Stimulated activated CD4-positive, alpha-beta T cell treated with anti-CD3 and anti-CD28 coated beads, Interleukin-1b, Interleukin-23, amount 100 ng/mL, for 1 hour (primary cell): ENCODE results near the gene PTPRK.

Source experiments
- DNase-seq, 2 donors: peaks; one replicate each; pipeline ENCODE4 v3.0.0-alpha.2; 2020; ENCODE audit warnings: low read depth in 2 of 2

The PTPRK gene

DNA sequence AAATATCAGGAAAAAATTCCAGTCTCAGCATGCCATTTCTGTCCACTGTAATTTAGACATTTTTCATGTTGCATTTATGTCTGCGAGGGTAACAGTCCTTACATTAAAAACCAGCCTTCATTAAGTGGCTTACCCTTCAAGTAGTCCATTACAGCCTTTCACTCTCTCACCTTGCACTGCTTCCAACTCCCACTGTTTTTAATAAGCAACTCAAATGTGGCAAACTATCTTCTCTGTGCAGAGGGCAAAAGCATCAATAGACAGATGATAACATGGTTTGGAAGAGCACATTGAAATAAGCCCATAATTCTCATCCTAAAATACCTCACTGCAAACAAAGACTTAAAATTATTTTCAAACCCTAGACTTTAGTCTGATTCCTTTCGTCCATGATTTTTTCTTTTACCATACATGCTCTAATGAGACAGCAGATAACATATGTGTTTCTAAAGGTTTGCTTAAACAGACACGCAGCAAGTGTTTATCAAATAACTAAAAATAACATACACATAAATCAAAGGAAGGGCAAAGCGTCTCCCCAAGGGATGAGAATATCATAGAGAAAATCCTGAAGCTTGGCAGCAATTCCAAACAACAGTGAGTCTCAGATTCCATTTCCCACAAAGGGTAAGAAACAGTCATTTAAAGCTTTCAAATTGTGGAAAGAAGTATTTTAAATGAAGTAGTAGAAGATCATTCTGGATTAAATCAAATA, 130.4 kb downstream of the PTPRK start:
- no peak for DNase-seq

DNA sequence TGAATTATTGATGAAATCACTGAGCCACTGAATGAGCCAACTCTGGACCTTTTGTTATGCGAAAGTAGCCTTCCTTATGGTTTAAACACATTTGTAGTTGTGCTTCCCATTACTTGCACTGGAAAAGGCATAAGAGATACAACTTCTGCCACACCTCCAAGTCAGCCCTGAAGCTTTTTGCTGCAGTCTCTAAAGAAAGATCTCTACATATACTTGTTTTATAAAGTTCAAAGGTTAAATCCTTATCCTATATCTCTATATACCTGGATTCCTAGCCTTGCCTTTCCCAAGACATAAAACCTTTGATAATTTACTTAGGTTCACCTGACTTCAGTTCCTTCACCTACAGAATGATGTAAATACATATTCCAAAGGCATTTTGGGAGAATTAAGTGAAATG, 132.0 kb downstream of the PTPRK start:
- no peak for DNase-seq

GRCh38 chr6:128380891-128381290, 139.5 kb downstream of the PTPRK start:
- DNase-seq, result no peak

GRCh38 chr6:128379577-128379976, 140.8 kb downstream of the PTPRK start:
- DNase-seq, result no peak

- DNase-seq, result no peak
These were observed 143.4 kb downstream of the PTPRK start for GRCh38 chr6:128376952-128377503.

DNA sequence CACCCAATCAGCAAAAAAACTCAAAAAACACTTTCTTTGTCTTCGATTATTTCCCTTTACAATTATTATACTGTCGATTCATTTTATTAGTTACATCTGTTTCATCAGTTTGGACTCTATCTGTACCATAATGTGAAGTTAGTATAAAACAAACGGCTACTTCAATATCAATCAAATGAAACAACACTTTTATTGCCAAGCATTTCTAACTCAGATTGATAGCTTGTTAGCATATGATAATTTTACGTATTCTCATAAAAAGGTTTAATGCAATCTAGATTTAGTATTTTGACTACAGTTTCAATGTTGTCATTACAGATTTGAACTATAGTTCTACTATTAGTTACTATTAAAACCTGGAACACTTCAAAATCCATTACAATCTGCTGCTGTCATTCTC, 149.3 kb downstream of the PTPRK start:
- DNase-seq, result no peak

DNA sequence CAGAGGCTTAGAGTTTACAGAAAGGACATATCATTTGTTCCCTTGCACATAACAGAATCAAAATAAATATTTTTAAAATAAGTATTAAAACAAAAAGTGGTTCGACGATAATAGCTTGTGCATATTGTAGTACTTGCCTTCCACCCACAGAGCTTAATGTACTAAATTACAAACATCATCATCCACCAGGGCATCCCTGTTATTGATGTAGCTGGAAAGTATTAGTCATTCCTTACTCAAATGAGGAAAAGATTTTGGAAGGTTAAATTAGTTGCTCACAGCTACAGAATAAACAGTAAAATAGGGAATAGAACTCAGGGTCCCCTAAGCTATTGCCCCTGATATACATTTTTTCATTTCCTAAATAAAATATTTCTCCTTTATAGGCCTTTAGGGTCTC, 150.3 kb downstream of the PTPRK start:
- DNase-seq, result no peak

- no peak for DNase-seq
These were observed 152.0 kb downstream of the PTPRK start for GRCh38 chr6:128368213-128368944.

- DNase-seq, result no peak
These were observed 153.0 kb downstream of the PTPRK start for GRCh38 chr6:128367437-128367836.

DNA sequence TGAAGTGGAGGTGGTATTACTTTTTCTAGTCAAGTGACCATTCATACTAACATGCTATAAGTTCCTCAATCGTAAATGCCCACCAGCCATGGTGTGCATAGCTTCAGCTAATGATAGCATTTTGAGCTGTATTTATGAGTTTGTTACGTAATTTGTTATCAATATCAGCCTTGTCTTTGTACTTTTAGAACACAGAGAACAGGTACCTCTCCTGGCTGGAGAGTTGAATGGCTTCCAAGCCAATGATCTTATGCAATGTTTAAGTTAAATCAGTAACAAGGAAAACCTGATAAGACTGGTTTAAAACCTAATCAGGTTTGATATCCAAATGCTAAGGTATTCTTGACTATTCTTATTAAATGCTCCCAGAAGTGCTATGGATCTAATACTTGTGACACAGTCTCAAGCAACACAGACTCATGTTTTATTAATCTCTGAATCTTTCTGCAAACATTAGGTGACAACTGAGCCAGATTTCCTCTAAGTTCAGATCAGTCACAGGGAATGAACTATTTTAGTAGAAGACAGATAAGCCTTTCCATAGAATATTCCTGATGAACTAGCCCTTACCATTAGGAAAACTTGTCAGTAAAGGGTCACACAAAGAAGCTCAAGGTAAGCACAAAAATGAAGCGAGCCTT, 154.8 kb downstream of the PTPRK start:
- DNase-seq, result no peak

GRCh38 chr6:128364766-128365519, 155.5 kb downstream of the PTPRK start:
- DNase-seq, result no peak

DNA sequence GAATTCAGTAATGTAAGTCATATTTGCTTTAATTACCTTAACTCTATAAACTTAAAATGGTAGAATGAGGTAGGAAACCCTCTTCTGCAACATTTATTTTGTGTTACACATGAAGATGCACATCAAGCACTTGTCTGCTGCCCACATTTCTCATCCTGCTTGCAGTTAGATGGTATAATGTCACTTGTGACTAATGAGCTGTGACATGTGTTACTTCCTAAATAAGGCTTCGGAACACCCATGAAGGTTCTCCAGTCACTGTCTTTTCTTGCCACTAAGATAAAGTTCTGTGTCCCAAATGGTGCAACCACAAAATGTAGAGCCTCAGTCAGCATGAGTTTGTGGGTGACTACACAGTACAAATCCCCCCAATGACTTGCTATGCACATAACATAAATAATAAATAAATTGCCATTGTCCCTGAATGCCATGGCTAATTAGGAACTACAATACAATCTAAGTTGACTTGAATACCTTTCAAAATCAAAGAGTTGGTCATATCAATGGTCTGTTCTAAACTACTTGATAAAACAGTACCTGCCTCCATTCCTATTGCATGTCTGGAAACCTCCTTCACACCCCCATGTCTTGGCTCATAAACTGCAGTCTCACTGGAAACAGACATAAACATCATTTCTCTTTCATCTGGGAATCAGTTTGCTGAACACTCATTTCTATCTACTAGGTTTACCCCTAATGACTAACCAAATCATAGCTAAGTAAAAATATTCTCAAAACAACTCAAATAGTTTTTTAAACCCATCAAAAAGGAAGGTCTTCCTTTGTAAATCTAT, 157.2 kb downstream of the PTPRK start:
- no peak for DNase-seq

DNA sequence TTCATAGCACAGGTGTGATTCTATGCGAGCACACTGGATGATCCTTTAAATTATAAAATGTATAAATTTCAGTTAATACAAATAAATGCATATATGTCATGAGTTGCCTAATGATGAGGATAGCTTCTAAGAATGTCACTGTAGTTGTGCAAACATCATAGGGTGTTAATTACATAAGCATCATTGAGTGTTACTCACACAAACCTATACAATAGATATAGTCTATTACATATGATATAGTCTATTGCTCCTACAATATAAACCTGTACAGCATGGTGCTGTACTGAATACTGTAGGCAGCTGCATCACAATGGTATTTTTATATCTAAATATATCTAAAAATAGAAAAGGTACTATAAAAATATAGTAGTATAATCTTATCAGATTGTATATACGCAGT, 159.0 kb downstream of the PTPRK start:
- no peak for DNase-seq

DNA sequence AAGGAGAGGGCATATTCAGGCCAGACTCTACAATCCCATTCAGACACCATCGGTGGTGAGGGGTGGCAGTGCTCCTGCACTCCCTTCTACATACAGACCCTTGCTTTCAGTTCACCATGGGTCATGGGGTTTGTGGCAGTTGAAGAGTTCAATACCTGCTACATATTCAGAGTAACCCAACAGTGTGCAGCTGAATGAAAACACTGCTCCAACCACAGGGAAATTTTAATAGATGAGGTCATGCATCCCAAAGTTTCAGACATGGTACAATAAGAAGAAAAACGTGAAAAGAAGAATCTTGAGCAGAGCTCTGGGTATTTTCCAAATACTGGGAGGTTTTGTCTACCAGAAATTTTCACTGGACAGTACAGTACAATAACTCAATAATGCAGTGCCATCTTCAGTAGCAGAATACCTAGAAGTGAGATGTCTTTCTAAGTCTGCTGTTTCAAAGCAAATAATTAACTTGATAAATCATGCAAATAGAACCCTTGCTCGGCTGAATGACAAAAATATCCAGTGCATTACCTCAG, 162.1 kb downstream of the PTPRK start:
- no peak for DNase-seq

- DNase-seq, result no peak
These were observed 162.8 kb downstream of the PTPRK start for GRCh38 chr6:128357392-128358130.

DNA sequence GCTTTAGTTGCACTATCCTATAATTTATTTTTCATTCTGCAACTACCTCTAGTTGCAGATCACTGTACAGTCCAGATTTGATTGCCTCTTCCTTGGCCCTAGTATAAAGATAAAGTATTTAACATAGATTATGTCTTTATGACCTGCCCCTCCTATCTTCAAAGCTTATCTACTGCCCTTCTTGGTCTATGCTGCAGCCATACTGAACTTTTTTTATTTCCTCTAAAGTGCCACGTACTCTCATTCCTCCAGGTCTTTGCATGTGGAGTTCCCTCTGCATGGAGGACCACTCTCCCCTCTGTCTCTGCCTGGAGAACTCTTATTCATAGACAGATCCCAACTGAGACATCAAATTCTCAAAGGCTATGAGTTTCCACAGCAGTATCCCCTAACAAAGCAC, 168.0 kb downstream of the PTPRK start:
- DNase-seq, result no peak

DNA sequence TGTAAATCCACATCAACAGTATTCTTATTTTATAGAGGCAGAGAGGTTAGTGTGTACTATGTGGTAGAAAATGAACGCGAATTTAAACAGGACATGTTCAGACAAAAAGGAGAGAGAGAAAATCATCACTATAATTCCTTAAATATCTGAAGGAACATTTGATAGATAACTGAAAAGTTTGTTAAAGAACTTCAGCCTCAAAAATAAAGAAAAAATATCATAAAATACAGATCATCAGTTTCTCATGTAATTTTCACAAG, 169.2 kb downstream of the PTPRK start:
- no peak for DNase-seq

DNA sequence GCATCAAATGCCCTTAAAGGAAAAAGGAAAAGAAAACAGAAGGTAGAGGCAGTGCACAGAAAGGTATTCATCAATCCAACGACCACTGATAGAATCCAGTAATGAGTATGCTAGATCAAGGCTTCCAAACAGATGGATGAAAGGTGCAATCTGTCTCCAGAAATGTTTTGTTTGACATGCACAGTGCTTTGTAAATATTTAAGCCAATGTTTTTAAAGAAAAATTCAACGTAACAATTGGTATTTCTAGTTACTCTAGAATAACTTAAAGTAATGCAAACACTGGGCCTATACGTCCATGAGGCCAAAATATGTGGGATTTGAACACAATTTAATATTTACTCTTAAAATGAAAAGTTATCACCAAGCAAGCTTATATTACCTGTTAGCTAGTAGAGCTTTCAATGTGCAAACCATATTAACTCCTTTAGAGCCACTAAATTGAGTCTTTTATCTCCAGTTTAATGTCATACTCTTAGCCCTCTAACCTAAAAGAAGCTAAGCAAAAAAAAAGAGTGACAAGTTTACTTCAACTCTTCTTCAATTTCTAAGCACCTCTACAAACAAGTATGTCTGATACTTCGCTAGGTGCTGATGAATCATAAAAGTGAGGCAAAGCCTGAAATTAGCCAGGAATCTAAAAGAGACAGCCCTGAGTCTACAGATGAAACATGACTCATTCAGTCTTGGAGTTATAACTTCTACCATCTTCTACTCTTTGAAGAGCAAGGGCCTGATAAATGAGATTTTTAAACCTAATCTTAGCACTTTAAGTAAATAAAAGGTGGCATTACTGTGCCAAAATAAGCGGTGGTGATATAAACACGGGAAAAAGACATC, 169.8 kb downstream of the PTPRK start:
- DNase-seq, result no peak

- DNase-seq, result no peak
These were observed 173.3 kb downstream of the PTPRK start for GRCh38 chr6:128347123-128347522.

DNA sequence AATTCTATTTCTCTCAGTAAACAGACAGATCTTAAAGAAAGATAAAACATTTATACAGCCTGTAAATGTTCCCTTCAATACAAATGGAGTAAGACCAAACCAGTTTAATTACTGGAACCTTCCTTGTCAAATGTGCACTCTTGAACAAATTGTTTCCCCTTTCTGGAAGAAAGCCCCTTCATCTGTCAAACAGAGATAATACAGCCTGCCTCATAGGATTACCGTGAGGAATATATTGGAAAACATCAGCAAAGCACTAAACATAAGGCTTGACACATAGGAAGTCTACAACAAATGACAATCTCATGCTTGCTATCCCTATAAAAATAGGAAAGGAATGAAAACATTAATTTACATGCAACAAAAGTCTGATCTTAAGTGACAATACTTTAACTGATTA, 173.8 kb downstream of the PTPRK start:
- no peak for DNase-seq
